Upper lobe of left lung (tissue), 4 donors: ENCODE measurements around the gene SETD9.

Source experiments
- EP300 ChIP-seq, 4 donors: sonication (generic); formaldehyde crosslinking; IDR thresholded peaks; one replicate each; pipeline ENCODE4 v1.5.1; 2017; ENCODE audit warnings: antibody characterized with exemption in 4 of 4, control low read depth in 2 of 4
- POLR2A ChIP-seq, 4 donors: fragments of 450-650 bp; IDR thresholded peaks; one replicate each; pipeline ENCODE4 v1.5.1; 2016 to 2017; ENCODE audit warnings: antibody characterized with exemption in 4 of 4, mild to moderate bottlenecking in 2 of 4
- TF ChIP-seq, protein P1 (sequence below), 6 experiments: fragments of 450-650 bp in 4 of 6; fragments of 200-600 bp in 2 of 6; sonication (generic) in 2 of 6; IDR thresholded peaks; one replicate each; pipeline ENCODE4 v1.5.1; 2016 to 2019; ENCODE audit warnings: antibody characterized with exemption in 6 of 6

DNA sequence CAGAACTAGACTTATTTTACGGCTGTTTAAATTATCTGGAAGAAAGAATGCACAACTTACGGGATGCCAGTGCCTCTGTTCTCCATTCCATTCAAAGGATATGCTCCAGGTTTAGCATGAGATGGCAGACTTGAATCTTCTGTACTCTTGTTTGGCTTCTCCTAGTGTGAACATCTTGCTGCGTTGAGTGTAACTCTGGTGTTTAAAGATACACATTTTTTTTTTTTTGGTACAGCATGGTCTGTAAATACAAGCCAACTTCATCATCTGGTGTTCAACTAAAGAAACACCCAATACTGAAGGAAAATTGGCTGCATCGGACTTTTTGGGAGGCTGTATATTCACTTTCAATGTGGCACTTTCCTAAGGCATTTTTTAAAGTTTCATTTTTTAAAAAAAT is 49.9 kb downstream of the SETD9 start:
- TF ChIP-seq, protein P1, sequence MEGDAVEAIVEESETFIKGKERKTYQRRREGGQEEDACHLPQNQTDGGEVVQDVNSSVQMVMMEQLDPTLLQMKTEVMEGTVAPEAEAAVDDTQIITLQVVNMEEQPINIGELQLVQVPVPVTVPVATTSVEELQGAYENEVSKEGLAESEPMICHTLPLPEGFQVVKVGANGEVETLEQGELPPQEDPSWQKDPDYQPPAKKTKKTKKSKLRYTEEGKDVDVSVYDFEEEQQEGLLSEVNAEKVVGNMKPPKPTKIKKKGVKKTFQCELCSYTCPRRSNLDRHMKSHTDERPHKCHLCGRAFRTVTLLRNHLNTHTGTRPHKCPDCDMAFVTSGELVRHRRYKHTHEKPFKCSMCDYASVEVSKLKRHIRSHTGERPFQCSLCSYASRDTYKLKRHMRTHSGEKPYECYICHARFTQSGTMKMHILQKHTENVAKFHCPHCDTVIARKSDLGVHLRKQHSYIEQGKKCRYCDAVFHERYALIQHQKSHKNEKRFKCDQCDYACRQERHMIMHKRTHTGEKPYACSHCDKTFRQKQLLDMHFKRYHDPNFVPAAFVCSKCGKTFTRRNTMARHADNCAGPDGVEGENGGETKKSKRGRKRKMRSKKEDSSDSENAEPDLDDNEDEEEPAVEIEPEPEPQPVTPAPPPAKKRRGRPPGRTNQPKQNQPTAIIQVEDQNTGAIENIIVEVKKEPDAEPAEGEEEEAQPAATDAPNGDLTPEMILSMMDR (IDR thresholded peaks at IDR 0.05), result no peak
- no peak for TF ChIP-seq POLR2A (IDR thresholded peaks at IDR 0.05)
- TF ChIP-seq EP300 (IDR thresholded peaks at IDR 0.05), result no peak
